GM12865 (cell line): ENCODE measurements around the gene EMC9.

Source experiments
- DNase-seq: peaks from one replicate; pipeline ENCODE4 v3.0.0; 2010; ENCODE audit warnings: low read depth
- H3K4me3 ChIP-seq: 2 replicates; pipeline ENCODE4 v1.5.1; 2011; ENCODE audit warnings: mild to moderate bottlenecking, low read depth, low read length, control low read depth
- TF ChIP-seq, protein P1 (sequence below): IDR thresholded peaks from 2 replicates; pipeline ENCODE4 v1.5.1; 2011; ENCODE audit warnings: low read length, control low read depth, low read depth, inconsistent platforms; ENCODE audit not compliant: insufficient read depth; ENCODE audit errors: missing control alignments

EMC9 gene

DNA sequence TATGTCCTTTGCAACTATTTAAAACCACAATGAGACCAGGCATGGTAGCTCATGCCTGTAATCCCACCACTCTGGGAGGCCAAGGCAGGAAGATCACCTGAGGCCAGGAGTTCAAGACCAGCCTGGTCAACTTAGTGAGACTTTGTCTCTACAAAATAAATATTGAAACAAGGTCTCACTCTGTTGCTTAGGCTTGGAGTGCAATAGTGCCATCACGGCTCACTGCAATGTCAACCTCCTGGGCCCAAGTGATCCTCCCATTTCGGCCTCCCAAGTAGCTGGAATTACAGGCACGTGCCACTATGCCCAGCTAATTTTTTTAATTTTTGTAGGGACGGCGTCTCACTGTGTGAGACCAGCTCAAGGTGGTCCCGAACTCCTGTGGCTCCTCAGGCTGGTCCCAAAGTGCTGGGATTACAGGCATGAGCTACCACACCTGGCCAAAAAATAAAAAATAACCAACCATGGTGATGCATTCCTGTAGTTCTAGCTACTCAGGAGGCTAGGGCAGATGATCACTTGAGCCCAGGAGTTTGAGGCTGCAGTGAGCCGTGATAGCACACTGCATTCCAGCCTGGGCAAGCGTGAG, 11.9 kb downstream of the EMC9 start:
- H3K4me3 ChIP-seq: no peak overlapping the region
- no peak for DNase-seq
- TF ChIP-seq, protein P1, sequence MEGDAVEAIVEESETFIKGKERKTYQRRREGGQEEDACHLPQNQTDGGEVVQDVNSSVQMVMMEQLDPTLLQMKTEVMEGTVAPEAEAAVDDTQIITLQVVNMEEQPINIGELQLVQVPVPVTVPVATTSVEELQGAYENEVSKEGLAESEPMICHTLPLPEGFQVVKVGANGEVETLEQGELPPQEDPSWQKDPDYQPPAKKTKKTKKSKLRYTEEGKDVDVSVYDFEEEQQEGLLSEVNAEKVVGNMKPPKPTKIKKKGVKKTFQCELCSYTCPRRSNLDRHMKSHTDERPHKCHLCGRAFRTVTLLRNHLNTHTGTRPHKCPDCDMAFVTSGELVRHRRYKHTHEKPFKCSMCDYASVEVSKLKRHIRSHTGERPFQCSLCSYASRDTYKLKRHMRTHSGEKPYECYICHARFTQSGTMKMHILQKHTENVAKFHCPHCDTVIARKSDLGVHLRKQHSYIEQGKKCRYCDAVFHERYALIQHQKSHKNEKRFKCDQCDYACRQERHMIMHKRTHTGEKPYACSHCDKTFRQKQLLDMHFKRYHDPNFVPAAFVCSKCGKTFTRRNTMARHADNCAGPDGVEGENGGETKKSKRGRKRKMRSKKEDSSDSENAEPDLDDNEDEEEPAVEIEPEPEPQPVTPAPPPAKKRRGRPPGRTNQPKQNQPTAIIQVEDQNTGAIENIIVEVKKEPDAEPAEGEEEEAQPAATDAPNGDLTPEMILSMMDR: no peak

DNA sequence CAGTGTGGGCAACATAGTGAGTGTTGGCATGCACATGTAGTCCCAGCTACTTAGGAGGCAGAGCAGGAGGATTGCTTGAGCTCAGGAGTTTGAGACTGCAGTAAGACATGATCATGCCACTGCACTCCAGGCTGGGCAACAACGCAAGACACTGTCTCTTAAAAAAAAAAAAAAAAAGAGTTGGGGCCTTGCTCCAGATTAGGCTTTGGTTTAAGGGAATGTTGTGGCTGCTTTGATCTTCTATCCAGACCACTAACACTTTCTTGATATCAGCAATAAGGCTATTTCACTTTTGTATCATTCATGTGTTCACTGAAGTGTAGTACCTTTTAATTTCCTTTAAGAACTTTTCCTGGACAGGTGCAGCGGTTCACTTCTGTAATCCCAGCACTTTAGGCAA, 13.7 kb downstream of the EMC9 start:
- TF ChIP-seq, protein P1: no peak
- peak; percentile 35 for DNase-seq
- no peak overlapping the region for H3K4me3 ChIP-seq

DNA sequence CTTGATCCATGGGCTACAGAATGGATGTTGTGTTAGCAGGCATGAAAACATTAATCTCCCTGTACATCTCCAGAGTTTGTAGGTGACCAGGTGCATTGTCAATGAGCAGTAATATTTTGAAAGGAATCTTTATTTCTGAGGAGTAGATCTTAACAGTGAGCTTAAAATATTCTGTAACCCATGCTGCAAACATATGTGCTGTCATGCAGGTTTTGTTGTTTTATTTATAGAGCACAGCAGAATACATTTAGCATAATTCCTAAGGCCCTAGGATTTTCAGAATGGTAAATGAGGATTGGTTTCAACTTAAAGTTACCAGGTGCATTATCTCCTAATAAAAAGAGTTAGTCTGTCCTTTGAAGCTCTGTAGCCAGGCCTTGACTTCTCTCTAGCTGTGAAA, 14.5 kb downstream of the EMC9 start:
- DNase-seq: no peak
- TF ChIP-seq, protein P1: no peak
- H3K4me3 ChIP-seq: no peak overlapping the region

DNA sequence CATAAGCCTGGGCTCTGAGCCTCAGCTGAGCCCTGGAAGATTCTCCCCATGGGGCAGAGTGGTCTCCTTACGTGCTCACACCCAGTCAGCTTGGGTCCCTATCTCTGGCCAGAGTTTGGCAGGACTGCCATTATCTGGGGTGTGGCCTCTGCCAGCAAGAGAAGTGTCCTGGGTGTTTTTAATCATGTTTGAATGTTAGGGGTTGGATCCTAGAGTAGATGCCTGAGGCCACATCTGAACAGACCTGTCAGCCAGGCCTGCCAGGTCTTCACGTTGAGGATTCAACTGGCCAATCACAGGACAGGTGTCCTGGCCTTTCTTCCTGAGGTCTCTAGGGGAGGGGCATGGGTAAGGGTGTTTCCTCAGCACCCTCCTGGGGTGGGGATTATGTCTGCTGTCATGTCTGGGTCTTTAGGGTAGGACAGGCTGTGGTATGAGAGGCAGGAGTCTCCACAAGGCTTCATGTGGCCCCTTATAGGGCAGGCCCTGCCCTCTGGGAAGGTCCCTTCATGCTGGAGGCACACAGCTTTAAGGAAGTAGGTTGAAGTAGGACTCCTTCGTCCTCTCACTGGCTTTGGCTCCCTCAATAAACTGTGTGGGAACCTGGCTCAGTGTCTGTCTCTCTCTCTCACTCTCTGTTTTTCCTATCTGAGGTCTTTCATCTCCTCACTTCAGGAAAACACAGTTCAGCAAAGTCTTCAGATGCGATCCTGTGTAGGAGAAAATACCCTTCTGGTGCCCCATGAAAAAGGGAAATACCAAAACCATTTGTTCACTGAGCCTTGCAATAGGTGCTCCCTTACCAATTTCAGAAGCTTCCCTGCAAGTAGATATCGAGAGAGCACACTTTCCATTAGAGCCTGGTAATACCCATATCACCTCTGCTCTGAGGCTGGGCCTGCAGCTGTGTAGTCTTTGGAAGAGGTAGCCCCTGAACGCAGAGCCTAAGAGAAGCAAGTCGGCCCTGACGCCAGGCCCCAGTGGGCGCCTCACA, 17.7 kb downstream of the EMC9 start:
- peak; percentile 67 for DNase-seq
- H3K4me3 ChIP-seq: no peak overlapping the region
- TF ChIP-seq, protein P1: no peak

DNA sequence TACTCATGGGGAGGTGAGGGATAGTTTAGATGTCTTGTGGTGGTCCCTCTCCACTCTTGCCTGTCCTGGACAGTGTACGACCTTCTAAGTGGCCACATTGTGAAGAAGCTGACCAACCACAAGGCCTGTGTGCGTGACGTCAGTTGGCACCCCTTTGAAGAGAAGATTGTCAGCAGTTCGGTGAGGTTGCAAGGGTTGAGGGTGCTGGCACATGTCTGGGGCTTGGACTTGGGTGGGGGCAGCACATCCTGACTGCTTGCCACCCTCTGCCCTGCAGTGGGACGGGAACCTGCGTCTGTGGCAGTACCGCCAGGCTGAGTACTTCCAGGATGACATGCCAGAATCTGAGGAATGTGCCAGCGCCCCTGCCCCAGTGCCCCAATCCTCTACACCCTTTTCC, 18.5 kb downstream of the EMC9 start:
- TF ChIP-seq, protein P1: no peak
- DNase-seq: no peak
- no peak overlapping the region for H3K4me3 ChIP-seq

DNA sequence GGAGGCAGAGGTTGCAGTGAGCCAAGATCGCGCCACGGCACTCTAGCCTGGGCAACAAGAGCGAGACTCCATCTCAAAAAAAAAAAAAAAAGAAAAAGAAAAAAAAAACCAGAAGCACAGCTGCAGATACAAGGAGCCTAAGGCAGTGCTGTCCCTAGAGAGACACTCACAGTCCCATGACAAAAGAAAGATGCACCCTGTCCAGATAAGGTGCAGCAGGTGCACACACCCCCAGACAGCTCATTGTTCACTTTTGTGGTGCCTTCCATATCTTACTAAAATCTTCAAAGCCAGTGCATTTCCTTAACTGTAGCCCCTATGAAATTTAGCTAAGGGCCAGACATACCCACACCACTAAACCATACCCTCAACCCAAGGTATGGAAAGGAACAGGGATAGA, 19.0 kb downstream of the EMC9 start:
- H3K4me3 ChIP-seq: no peak overlapping the region
- TF ChIP-seq, protein P1: no peak
- no peak for DNase-seq
